Parathyroid adenoma (tissue), 2 donors: ENCODE measurements around the gene ZNRD2.

ENCODE experiments used
- H2AFZ ChIP-seq: fragments of 300-600 bp; sonication (generic); one replicate; pipeline ENCODE4 v1.7.0; 2017; ENCODE audit warnings: antibody characterized with exemption, mild to moderate bottlenecking
- H3K27ac ChIP-seq: fragments of 300-600 bp; sonication (generic); one replicate; pipeline ENCODE4 v1.7.0; 2017
- H3K27me3 ChIP-seq: fragments of 300-600 bp; sonication (generic); one replicate; pipeline ENCODE4 v1.7.0; 2017; ENCODE audit warnings: low read length; ENCODE audit not compliant: control insufficient read depth, insufficient read depth
- H3K36me3 ChIP-seq: fragments of 300-600 bp; sonication (generic); one replicate; pipeline ENCODE4 v1.7.0; 2017; ENCODE audit warnings: low read length; ENCODE audit not compliant: control insufficient read depth, insufficient read depth
- H3K4me1 ChIP-seq: fragments of 300-600 bp; sonication (generic); one replicate; pipeline ENCODE4 v1.7.0; 2017; ENCODE audit warnings: control low read depth
- H3K4me2 ChIP-seq: fragments of 300-600 bp; sonication (generic); one replicate; pipeline ENCODE4 v1.7.0; 2017; ENCODE audit warnings: low read length
- H3K4me3 ChIP-seq: fragments of 300-600 bp; sonication (generic); one replicate; pipeline ENCODE4 v1.7.0; 2017; ENCODE audit warnings: low read depth, low read length
- H3K79me2 ChIP-seq: fragments of 300-600 bp; sonication (generic); one replicate; pipeline ENCODE4 v1.7.0; 2017; ENCODE audit warnings: control low read depth
- H3K9ac ChIP-seq: fragments of 300-600 bp; sonication (generic); one replicate; pipeline ENCODE4 v1.7.0; 2017; ENCODE audit warnings: mild to moderate bottlenecking
- H3K9me3 ChIP-seq: fragments of 300-600 bp; sonication (generic); one replicate; pipeline ENCODE4 v1.7.0; 2017; ENCODE audit warnings: low read length; ENCODE audit not compliant: control insufficient read depth
- TF ChIP-seq, protein P1 (sequence below): fragments of 300-600 bp; sonication (generic); IDR thresholded peaks from one replicate; pipeline ENCODE4 v1.7.0; 2017; ENCODE audit warnings: antibody characterized with exemption, mild to moderate bottlenecking
- donor health status: primary hyperparathyroidism.

ZNRD2 gene

DNA sequence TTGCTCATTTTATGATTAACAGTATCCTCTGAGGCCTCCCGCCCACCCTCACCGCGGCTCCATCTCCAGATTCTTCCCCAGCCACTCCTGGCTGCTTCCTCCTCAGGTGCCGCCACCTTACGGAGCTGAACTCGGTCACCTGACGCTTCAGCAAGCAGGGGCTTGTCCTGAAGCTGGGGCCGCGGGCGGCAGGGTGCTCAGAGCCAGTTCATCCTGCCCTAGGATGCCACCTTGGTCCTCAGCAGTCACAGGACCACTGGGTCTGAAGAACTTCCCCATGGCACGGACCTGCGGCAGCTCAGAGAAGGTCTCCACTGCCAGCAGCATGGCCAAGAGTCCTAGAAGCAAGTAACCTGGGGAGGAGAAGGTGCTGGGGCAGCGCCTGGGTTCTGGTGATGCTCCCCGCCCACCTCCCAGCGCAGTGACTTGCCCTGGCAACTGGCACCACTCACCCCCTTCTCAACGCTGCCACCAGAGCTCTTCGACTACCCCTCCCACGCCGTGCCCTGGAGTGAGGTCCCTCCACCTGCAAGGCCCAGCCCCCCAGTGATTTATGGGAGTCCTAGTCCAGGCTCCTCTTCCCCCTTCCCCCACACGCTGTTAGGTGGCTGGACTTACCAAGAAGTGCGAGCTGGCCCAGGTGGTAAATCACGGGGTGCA is 22.7 kb downstream of the ZNRD2 start:
- H3K4me3 ChIP-seq, result no peak overlapping the region
- H3K27me3 ChIP-seq, result no peaks in the 10 kb centered on the region
- no peak overlapping the region for H3K4me2 ChIP-seq
- no peaks in the 10 kb centered on the region for H3K36me3 ChIP-seq
- no peak overlapping the region for H3K9ac ChIP-seq
- no peaks in the 10 kb centered on the region for H3K79me2 ChIP-seq
- TF ChIP-seq, protein P1, sequence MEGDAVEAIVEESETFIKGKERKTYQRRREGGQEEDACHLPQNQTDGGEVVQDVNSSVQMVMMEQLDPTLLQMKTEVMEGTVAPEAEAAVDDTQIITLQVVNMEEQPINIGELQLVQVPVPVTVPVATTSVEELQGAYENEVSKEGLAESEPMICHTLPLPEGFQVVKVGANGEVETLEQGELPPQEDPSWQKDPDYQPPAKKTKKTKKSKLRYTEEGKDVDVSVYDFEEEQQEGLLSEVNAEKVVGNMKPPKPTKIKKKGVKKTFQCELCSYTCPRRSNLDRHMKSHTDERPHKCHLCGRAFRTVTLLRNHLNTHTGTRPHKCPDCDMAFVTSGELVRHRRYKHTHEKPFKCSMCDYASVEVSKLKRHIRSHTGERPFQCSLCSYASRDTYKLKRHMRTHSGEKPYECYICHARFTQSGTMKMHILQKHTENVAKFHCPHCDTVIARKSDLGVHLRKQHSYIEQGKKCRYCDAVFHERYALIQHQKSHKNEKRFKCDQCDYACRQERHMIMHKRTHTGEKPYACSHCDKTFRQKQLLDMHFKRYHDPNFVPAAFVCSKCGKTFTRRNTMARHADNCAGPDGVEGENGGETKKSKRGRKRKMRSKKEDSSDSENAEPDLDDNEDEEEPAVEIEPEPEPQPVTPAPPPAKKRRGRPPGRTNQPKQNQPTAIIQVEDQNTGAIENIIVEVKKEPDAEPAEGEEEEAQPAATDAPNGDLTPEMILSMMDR, result no peak
- H3K27ac ChIP-seq, result no peak overlapping the region
- H2AFZ ChIP-seq, result no peak overlapping the region
- H3K9me3 ChIP-seq, result no peaks in the 10 kb centered on the region
- H3K4me1 ChIP-seq, result no peaks in the 10 kb centered on the region

DNA sequence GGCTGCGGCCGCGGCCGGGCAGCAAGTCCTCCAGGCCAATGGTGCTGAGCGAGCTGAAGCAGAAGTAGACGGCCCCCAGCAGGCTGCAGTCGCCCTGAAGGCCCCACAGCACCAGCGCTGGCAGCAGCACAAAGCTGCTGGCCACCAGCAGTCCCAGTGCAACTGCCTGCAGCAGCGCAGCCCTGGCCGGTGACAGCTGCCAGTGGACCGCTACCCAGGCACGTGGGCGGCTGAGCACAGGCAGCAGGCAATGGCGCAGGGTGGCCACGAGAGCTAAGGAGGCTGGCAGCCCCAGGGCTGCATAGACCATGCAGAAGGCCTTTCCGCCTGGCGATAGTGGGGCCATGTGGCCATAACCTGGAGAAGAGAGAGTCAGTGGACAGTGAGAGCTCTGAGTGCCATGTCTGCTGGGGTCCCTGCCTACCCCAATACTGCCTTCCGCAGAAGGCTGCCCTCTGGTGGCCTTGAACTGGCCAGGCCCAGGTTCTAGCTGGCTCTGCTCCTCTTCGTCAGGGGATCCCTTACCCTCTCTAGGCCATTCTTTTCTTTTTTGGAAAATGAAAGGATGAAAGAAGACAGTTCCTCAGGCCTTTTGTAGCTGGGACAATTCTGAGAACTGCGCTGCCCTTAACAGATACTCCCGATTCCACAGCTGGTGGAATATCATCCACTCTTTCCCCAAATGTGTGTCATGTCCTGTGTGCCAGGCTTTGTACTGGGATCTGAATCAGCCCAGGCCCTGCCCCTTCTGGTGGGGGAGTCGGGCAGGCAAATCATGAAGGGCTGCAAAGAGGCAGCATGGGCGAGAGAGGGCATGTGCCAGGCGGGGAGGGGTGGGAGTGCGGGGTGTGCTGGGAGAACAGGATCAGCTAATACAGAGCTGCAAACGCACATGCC is 23.5 kb downstream of the ZNRD2 start:
- Histone ChIP-seq H3K4me3 (no peak overlapping the region), H3K27ac (no peak overlapping the region), H3K9ac (no peak overlapping the region), H3K4me2 (no peak overlapping the region), H3K79me2 (no peaks in the 10 kb centered on the region), H3K4me1 (no peaks in the 10 kb centered on the region), H3K36me3 (no peaks in the 10 kb centered on the region), H3K9me3 (no peaks in the 10 kb centered on the region), H3K27me3 (no peaks in the 10 kb centered on the region), H2AFZ (no peak overlapping the region)
- TF ChIP-seq, protein P1, result peak; percentile 40

DNA sequence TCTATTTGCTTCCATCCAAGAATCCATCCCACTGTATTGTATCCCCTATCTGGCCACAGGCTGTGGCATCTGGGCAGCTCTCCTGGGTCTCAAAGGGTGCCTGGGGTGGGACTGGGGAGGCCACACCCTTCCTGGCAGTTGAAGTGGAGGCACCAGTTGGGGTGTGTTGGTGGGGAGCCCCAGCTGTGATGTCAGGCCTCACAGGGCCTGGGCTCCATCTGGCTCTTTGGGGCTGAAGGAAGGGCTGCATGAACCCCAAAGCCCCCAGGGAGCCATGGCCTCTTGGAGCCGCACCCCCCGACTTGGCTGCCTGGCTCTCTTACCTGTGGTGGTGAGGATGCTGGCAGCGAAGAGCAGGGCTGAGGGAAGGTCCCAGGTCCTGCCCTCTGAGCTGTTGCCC is 24.9 kb downstream of the ZNRD2 start:
- Histone ChIP-seq H3K9ac (no peak overlapping the region), H3K9me3 (no peaks in the 10 kb centered on the region), H3K4me3 (no peak overlapping the region), H3K36me3 (no peaks in the 10 kb centered on the region), H2AFZ (no peak overlapping the region), H3K79me2 (no peaks in the 10 kb centered on the region), H3K4me2 (no peak overlapping the region), H3K27ac (no peak overlapping the region), H3K27me3 (no peaks in the 10 kb centered on the region), H3K4me1 (no peaks in the 10 kb centered on the region)
- TF ChIP-seq, protein P1, result no peak

DNA sequence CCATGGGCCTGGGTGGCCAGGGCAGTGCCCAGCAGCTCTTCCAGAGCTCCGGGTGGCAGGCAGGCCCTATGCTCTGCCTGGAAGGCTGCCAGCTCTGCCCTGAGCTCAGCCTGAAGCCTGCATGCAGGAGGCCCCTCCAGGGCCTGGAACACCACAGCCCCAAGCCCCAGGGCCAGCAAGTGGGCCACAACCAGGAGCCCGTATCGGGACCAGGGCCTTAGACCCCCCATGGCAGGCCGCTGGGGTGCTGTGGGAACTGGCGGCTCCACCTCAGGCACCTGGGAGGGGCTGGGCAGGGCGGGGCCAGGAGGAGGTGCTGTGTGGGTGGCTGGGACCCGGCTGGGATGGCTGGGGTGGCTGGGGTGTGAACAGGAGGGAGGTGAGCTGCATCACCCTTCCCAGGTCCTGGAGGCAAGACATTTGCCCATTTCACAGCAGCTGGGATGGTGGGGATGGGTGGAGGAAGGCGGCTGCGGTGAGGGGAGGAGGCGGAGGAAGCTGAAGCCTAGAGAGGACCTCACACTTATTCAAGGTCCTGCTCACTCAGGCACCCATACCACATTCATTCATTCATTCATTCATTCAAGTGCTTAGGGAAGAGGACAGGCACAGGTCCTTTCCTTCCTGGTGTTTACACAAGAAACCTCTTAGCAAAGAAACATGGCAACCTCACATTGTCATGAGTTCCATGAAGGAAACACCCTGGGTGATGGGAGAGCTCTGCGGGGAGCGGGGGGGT is 25.4 kb downstream of the ZNRD2 start, which contains the start of gene KCNK7:
TSS of gene KCNK7 (minus strand) at position 258 of the 739 bp plus-strand sequence. CDS start at position 230, 28 bp downstream.
- Histone ChIP-seq H3K36me3 (no peaks in the 10 kb centered on the region), H3K4me1 (no peaks in the 10 kb centered on the region), H3K27me3 (no peaks in the 10 kb centered on the region), H3K9me3 (no peaks in the 10 kb centered on the region), H3K27ac (no peak within 1 kb of the TSS), H3K4me3 (no peak within 1 kb of the TSS), H2AFZ (no peak within 1 kb of the TSS), H3K4me2 (no peak within 1 kb of the TSS), H3K9ac (no peak within 1 kb of the TSS), H3K79me2 (no peaks in the 10 kb centered on the region)
- TF ChIP-seq, protein P1, result no peak
